Osteocyte (in vitro differentiated cells): ENCODE data around the gene ARMC2. TPM values are rescaled to one million over a fixed set of nuclear protein-coding genes. Genes with fewer than 3 reads are reported as not detected.

Experiments used
- DNase-seq: peaks from one replicate; pipeline ENCODE4 v3.0.0; 2021; ENCODE audit warnings: mixed read lengths; ENCODE audit not compliant: unreplicated experiment; ENCODE audit errors: extremely low spot score
- H3K27ac Mint-ChIP-seq: one replicate; pipeline ENCODE4 v1.8.0; 2021; ENCODE audit warnings: mild to moderate bottlenecking, mixed read lengths; ENCODE audit not compliant: unreplicated experiment
- H3K27me3 Mint-ChIP-seq: one replicate; pipeline ENCODE4 v1.8.0; 2021; ENCODE audit warnings: mixed read lengths; ENCODE audit not compliant: unreplicated experiment
- H3K36me3 Mint-ChIP-seq: one replicate; pipeline ENCODE4 v1.8.0; 2021; ENCODE audit warnings: mixed read lengths; ENCODE audit not compliant: unreplicated experiment
- H3K4me1 Mint-ChIP-seq: one replicate; pipeline ENCODE4 v1.8.0; 2021; ENCODE audit warnings: mixed read lengths; ENCODE audit not compliant: unreplicated experiment
- H3K4me3 Mint-ChIP-seq: one replicate; pipeline ENCODE4 v1.8.0; 2021; ENCODE audit warnings: mild to moderate bottlenecking, moderate library complexity, mixed read lengths; ENCODE audit not compliant: unreplicated experiment
- H3K9me3 Mint-ChIP-seq: one replicate; pipeline ENCODE4 v1.8.0; 2021; ENCODE audit warnings: mixed read lengths; ENCODE audit not compliant: unreplicated experiment
- CTCF ChIP-seq: fragments of 200-600 bp; sonication (generic); IDR thresholded peaks from 2 replicates; pipeline ENCODE4 v1.5.0; 2021; ENCODE audit warnings: antibody characterized with exemption, mild to moderate bottlenecking, moderate library complexity
- total RNA-seq: library from RNA; stranded (reverse); gene quantifications from 2 replicates; pipeline ENCODE4 v1.2.1, GENCODE V29; 2021

Gene ARMC2
- total RNA-seq, 1 donor from 2014 or later: 8.3 TPM

GRCh38 chr6:108839083-108839642 lies 9.1 kb upstream of the ARMC2 start:
- no peak for TF ChIP-seq CTCF
- Mint-ChIP-seq H3K4me1 (peaks cover 30% of the 10 kb centered on the region), H3K9me3 (no peaks in the 10 kb centered on the region), H3K27ac (no peak overlapping the region), H3K4me3 (no peak overlapping the region), H3K27me3 (peaks cover 14% of the 10 kb centered on the region), H3K36me3 (no peaks in the 10 kb centered on the region)
- DNase-seq: no peak

- no peaks in the 10 kb centered on the region for H3K9me3 Mint-ChIP-seq
- no peak overlapping the region for H3K4me3 Mint-ChIP-seq
- peaks cover 14% of the 10 kb centered on the region for H3K27me3 Mint-ChIP-seq
- no peak overlapping the region for H3K27ac Mint-ChIP-seq
- DNase-seq: no peak
- H3K4me1 Mint-ChIP-seq: peaks cover 26% of the 10 kb centered on the region
- no peak for TF ChIP-seq CTCF
- H3K36me3 Mint-ChIP-seq: no peaks in the 10 kb centered on the region
Measured at GRCh38 chr6:108840919-108841318, 7.3 kb upstream of the ARMC2 start.

GRCh38 chr6:108841377-108841855 lies 6.8 kb upstream of the ARMC2 start:
- TF ChIP-seq CTCF: no peak
- peaks cover 26% of the 10 kb centered on the region for H3K4me1 Mint-ChIP-seq
- no peak overlapping the region for H3K4me3 Mint-ChIP-seq
- H3K9me3 Mint-ChIP-seq: no peaks in the 10 kb centered on the region
- DNase-seq: no peak
- H3K36me3 Mint-ChIP-seq: no peaks in the 10 kb centered on the region
- peaks cover 14% of the 10 kb centered on the region for H3K27me3 Mint-ChIP-seq
- H3K27ac Mint-ChIP-seq: no peak overlapping the region

- H3K36me3 Mint-ChIP-seq: no peaks in the 10 kb centered on the region
- no peak overlapping the region for H3K27ac Mint-ChIP-seq
- DNase-seq: no peak
- H3K4me3 Mint-ChIP-seq: no peak overlapping the region
- no peaks in the 10 kb centered on the region for H3K9me3 Mint-ChIP-seq
- H3K27me3 Mint-ChIP-seq: peaks cover 6% of the 10 kb centered on the region
- no peak for TF ChIP-seq CTCF
- peaks cover 16% of the 10 kb centered on the region for H3K4me1 Mint-ChIP-seq
Measured at GRCh38 chr6:108844135-108844534, 4.1 kb upstream of the ARMC2 start.

- Mint-ChIP-seq H3K4me1 (peaks cover 13% of the 10 kb centered on the region), H3K27ac (no peak overlapping the region), H3K36me3 (no peaks in the 10 kb centered on the region), H3K27me3 (peaks cover 6% of the 10 kb centered on the region), H3K4me3 (no peak overlapping the region), H3K9me3 (no peaks in the 10 kb centered on the region)
- no peak for DNase-seq
- no peak for TF ChIP-seq CTCF
Measured at GRCh38 chr6:108845145-108845544, 3.1 kb upstream of the ARMC2 start.
